Esophagus squamous epithelium (tissue), 4 donors: ENCODE measurements around the gene CSAD.

Source experiments
- POLR2A ChIP-seq, 4 donors: fragments of 450-650 bp; IDR thresholded peaks; one replicate each; pipeline ENCODE4 v1.6.1; 2017; ENCODE audit warnings: antibody characterized with exemption in 4 of 4, mild to moderate bottlenecking in 4 of 4, moderate library complexity in 3 of 4
- TF ChIP-seq, protein P1 (sequence below), 6 experiments: fragments of 450-650 bp in 4 of 6; fragments of 200-600 bp in 2 of 6; sonication (generic) in 2 of 6; IDR thresholded peaks; one replicate each; pipeline ENCODE4 v1.5.1; 2016 to 2019; ENCODE audit warnings: antibody characterized with exemption in 6 of 6, mild to moderate bottlenecking in 4 of 6, moderate library complexity in 4 of 6

DNA sequence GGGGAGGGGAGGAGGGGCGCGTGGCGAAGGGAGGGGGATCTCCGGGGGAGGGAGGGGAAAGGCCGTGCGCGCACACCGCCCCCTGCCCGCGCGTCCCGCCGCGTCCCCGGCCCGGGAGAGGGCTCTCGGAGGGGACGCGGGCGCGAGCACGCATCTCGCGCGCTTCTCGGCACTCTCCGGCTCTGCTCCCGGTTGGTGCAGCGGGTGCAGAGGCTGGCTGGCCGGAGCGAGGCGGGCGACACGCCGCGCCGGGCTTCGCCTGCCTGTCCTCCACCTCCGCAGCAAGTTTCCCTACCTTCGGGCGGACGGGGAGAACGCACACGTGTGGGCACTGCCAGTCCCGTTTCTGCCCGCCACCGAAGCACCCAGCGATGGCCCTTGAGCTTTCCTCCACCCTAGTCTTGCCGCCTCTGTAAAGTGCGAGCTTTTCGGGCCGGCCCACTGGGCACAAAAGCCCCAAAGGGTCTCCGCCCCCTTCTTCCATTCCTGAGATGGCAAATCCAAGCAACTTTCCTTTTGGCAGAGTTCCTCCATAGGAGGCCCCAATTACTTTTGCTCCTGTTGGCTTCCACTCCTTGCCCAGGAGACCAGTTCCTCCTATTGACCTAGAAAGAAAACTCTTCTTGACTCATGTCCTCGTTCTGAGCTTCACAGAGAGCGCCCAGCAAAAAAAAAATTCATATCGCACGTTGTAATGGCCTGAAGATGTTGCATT lies 363 bp upstream of the CSAD start:
- no peak for TF ChIP-seq POLR2A (IDR thresholded peaks at IDR 0.05)
- TF ChIP-seq, protein P1, sequence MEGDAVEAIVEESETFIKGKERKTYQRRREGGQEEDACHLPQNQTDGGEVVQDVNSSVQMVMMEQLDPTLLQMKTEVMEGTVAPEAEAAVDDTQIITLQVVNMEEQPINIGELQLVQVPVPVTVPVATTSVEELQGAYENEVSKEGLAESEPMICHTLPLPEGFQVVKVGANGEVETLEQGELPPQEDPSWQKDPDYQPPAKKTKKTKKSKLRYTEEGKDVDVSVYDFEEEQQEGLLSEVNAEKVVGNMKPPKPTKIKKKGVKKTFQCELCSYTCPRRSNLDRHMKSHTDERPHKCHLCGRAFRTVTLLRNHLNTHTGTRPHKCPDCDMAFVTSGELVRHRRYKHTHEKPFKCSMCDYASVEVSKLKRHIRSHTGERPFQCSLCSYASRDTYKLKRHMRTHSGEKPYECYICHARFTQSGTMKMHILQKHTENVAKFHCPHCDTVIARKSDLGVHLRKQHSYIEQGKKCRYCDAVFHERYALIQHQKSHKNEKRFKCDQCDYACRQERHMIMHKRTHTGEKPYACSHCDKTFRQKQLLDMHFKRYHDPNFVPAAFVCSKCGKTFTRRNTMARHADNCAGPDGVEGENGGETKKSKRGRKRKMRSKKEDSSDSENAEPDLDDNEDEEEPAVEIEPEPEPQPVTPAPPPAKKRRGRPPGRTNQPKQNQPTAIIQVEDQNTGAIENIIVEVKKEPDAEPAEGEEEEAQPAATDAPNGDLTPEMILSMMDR (IDR thresholded peaks at IDR 0.05): no peak
